ENCODE results near the gene MEIS1.

The MEIS1 gene

GRCh38 chr2:66421612-66422011, 13.3 kb upstream of the MEIS1 start:
- Histone ChIP-seq H3K9ac (ENCODE audit: low read length) (no peak overlapping the region), H3K4me1 (ENCODE audit: control insufficient read depth, insufficient read depth, low read length) (0 out of 2 replicates have a peak, but pooled peaks cover 7% of the 10 kb centered on the region)

GRCh38 chr2:66423391-66424124, 11.4 kb upstream of the MEIS1 start:
- 0 out of 2 replicates have a peak, but pooled peaks cover 16% of the 10 kb centered on the region for H3K4me1 ChIP-seq (ENCODE audit: control insufficient read depth, insufficient read depth, low read length)
- no peak overlapping the region for H3K27ac ChIP-seq (ENCODE audit: low read depth, low read length)
- H3K4me3 ChIP-seq (ENCODE audit: low read depth, low read length) = no peak overlapping the region
- no peak overlapping the region for H3K9ac ChIP-seq (ENCODE audit: low read length)
- peaks cover 48% of the 10 kb centered on the region for H3K27me3 ChIP-seq (ENCODE audit: control insufficient read depth, insufficient read depth, low read length)
- no peaks in the 10 kb centered on the region for H3K36me3 ChIP-seq (ENCODE audit: control insufficient read depth, insufficient read depth, low read length)
- H3K9me3 ChIP-seq (ENCODE audit: control insufficient read depth, insufficient read depth, low read depth, low read length) = no peaks in the 10 kb centered on the region

More at GRCh38 chr2:66421612-66422011, 13.3 kb upstream of the MEIS1 start:
- H3K27ac ChIP-seq (ENCODE audit: low read depth, low read length) = no peak overlapping the region
- no peaks in the 10 kb centered on the region for H3K36me3 ChIP-seq (ENCODE audit: control insufficient read depth, insufficient read depth, low read length)
- peaks cover 29% of the 10 kb centered on the region for H3K27me3 ChIP-seq (ENCODE audit: control insufficient read depth, insufficient read depth, low read length)
- H3K4me3 ChIP-seq (ENCODE audit: low read depth, low read length) = no peak overlapping the region
- H3K9me3 ChIP-seq (ENCODE audit: control insufficient read depth, insufficient read depth, low read depth, low read length) = no peaks in the 10 kb centered on the region

GRCh38 chr2:66426244-66427111, 8.4 kb upstream of the MEIS1 start:
- H3K36me3 ChIP-seq (ENCODE audit: control insufficient read depth, insufficient read depth, low read length) = no peaks in the 10 kb centered on the region
- peak overlapping the region; percentile 67 for H3K4me3 ChIP-seq (ENCODE audit: low read depth, low read length)
- H3K9ac ChIP-seq (ENCODE audit: low read length) = peak overlapping the region; percentile 54
- H3K4me1 ChIP-seq (ENCODE audit: control insufficient read depth, insufficient read depth, low read length) = peaks cover 24% of the 10 kb centered on the region; the same call in 1 of the 2 replicates
- no peak overlapping the region for H3K27ac ChIP-seq (ENCODE audit: low read depth, low read length)
- peaks cover 77% of the 10 kb centered on the region for H3K27me3 ChIP-seq (ENCODE audit: control insufficient read depth, insufficient read depth, low read length)
- H3K9me3 ChIP-seq (ENCODE audit: control insufficient read depth, insufficient read depth, low read depth, low read length) = no peaks in the 10 kb centered on the region

- peak overlapping the region; percentile 67 for H3K4me3 ChIP-seq (ENCODE audit: low read depth, low read length)
- H3K27ac ChIP-seq (ENCODE audit: low read depth, low read length) = no peak overlapping the region
- no peaks in the 10 kb centered on the region for H3K36me3 ChIP-seq (ENCODE audit: control insufficient read depth, insufficient read depth, low read length)
- no peaks in the 10 kb centered on the region for H3K9me3 ChIP-seq (ENCODE audit: control insufficient read depth, insufficient read depth, low read depth, low read length)
- peaks cover 86% of the 10 kb centered on the region for H3K27me3 ChIP-seq (ENCODE audit: control insufficient read depth, insufficient read depth, low read length)
- H3K4me1 ChIP-seq (ENCODE audit: control insufficient read depth, insufficient read depth, low read length) = peaks cover 24% of the 10 kb centered on the region; the same call in 1 of the 2 replicates
- no peak overlapping the region for H3K9ac ChIP-seq (ENCODE audit: low read length)
Measured at GRCh38 chr2:66427300-66427699, 7.6 kb upstream of the MEIS1 start.

- Histone ChIP-seq H3K4me3 (ENCODE audit: low read depth, low read length) (no peak overlapping the region), H3K9me3 (ENCODE audit: control insufficient read depth, insufficient read depth, low read depth, low read length) (no peaks in the 10 kb centered on the region), H3K9ac (ENCODE audit: low read length) (no peak overlapping the region), H3K4me1 (ENCODE audit: control insufficient read depth, insufficient read depth, low read length) (peaks cover 28% of the 10 kb centered on the region; the same call in 1 of the 2 replicates), H3K27me3 (ENCODE audit: control insufficient read depth, insufficient read depth, low read length) (peaks cover 98% of the 10 kb centered on the region), H3K27ac (ENCODE audit: low read depth, low read length) (no peak overlapping the region), H3K36me3 (ENCODE audit: control insufficient read depth, insufficient read depth, low read length) (no peaks in the 10 kb centered on the region)
Measured at GRCh38 chr2:66428986-66429612, 5.8 kb upstream of the MEIS1 start.

GRCh38 chr2:66429693-66430504, 5.0 kb upstream of the MEIS1 start:
- Histone ChIP-seq H3K27me3 (ENCODE audit: control insufficient read depth, insufficient read depth, low read length) (peaks cover 99% of the 10 kb centered on the region), H3K9ac (ENCODE audit: low read length) (no peak overlapping the region)

GRCh38 chr2:66430505-66431273, 4.2 kb upstream of the MEIS1 start:
- H3K4me1 ChIP-seq (ENCODE audit: control insufficient read depth, insufficient read depth, low read length) = peaks cover 24% of the 10 kb centered on the region; the same call in 1 of the 2 replicates
- H3K9ac ChIP-seq (ENCODE audit: low read length) = no peak overlapping the region
- no peak overlapping the region for H3K4me3 ChIP-seq (ENCODE audit: low read depth, low read length)
- peaks cover 99% of the 10 kb centered on the region for H3K27me3 ChIP-seq (ENCODE audit: control insufficient read depth, insufficient read depth, low read length)
- H3K36me3 ChIP-seq (ENCODE audit: control insufficient read depth, insufficient read depth, low read length) = no peaks in the 10 kb centered on the region
- H3K9me3 ChIP-seq (ENCODE audit: control insufficient read depth, insufficient read depth, low read depth, low read length) = no peaks in the 10 kb centered on the region
- no peak overlapping the region for H3K27ac ChIP-seq (ENCODE audit: low read depth, low read length)

More at GRCh38 chr2:66429693-66430504, 5.0 kb upstream of the MEIS1 start:
- Histone ChIP-seq H3K4me3 (ENCODE audit: low read depth, low read length) (no peak overlapping the region), H3K4me1 (ENCODE audit: control insufficient read depth, insufficient read depth, low read length) (peaks cover 28% of the 10 kb centered on the region; the same call in 1 of the 2 replicates), H3K27ac (ENCODE audit: low read depth, low read length) (no peak overlapping the region), H3K9me3 (ENCODE audit: control insufficient read depth, insufficient read depth, low read depth, low read length) (no peaks in the 10 kb centered on the region), H3K36me3 (ENCODE audit: control insufficient read depth, insufficient read depth, low read length) (no peaks in the 10 kb centered on the region)

- H3K27me3 ChIP-seq (ENCODE audit: control insufficient read depth, insufficient read depth, low read length) = peaks cover 99% of the 10 kb centered on the region
Measured at GRCh38 chr2:66431274-66431642, 3.7 kb upstream of the MEIS1 start.

GRCh38 chr2:66431846-66432587, 2.9 kb upstream of the MEIS1 start:
- peaks cover 28% of the 10 kb centered on the region for H3K4me1 ChIP-seq (ENCODE audit: control insufficient read depth, insufficient read depth, low read length)
- H3K4me3 ChIP-seq (ENCODE audit: low read depth, low read length) = peak overlapping the region; percentile 65; the same call in 1 of the 2 replicates
- no peaks in the 10 kb centered on the region for H3K36me3 ChIP-seq (ENCODE audit: control insufficient read depth, insufficient read depth, low read length)
- peaks cover 99% of the 10 kb centered on the region for H3K27me3 ChIP-seq (ENCODE audit: control insufficient read depth, insufficient read depth, low read length)
- no peak overlapping the region for H3K27ac ChIP-seq (ENCODE audit: low read depth, low read length)
- no peaks in the 10 kb centered on the region for H3K9me3 ChIP-seq (ENCODE audit: control insufficient read depth, insufficient read depth, low read depth, low read length)
- H3K9ac ChIP-seq (ENCODE audit: low read length) = peak overlapping the region; percentile 32

More at GRCh38 chr2:66431274-66431642, 3.7 kb upstream of the MEIS1 start:
- no peak overlapping the region for H3K4me3 ChIP-seq (ENCODE audit: low read depth, low read length)
- no peak overlapping the region for H3K9ac ChIP-seq (ENCODE audit: low read length)
- H3K4me1 ChIP-seq (ENCODE audit: control insufficient read depth, insufficient read depth, low read length) = peaks cover 25% of the 10 kb centered on the region
- no peaks in the 10 kb centered on the region for H3K36me3 ChIP-seq (ENCODE audit: control insufficient read depth, insufficient read depth, low read length)
- H3K27ac ChIP-seq (ENCODE audit: low read depth, low read length) = no peak overlapping the region
- H3K9me3 ChIP-seq (ENCODE audit: control insufficient read depth, insufficient read depth, low read depth, low read length) = no peaks in the 10 kb centered on the region
